Esophagus muscularis mucosa (tissue), 3 donors: ENCODE results near the gene VPS41.

Experiments
- POLR2A ChIP-seq: fragments of 450-650 bp; IDR thresholded peaks from one replicate; pipeline ENCODE4 v1.6.1; 2017; ENCODE audit warnings: antibody characterized with exemption, moderate library complexity, mild to moderate bottlenecking, low read depth
- POLR2AphosphoS5 ChIP-seq, 2 donors: sonication (generic); formaldehyde crosslinking; IDR thresholded peaks; one replicate each; pipeline ENCODE4 v1.6.1; 2017; ENCODE audit warnings: antibody characterized with exemption in 2 of 2
- TF ChIP-seq, protein P1 (sequence below), 3 experiments: fragments of 200-600 bp in 2 of 3; fragments of 450-650 bp in 1 of 3; sonication (generic) in 2 of 3; IDR thresholded peaks; one replicate each; pipeline ENCODE4 v1.5.1; 2017 to 2019; ENCODE audit warnings: antibody characterized with exemption in 3 of 3, mild to moderate bottlenecking in 2 of 3, moderate library complexity in 1 of 3

DNA sequence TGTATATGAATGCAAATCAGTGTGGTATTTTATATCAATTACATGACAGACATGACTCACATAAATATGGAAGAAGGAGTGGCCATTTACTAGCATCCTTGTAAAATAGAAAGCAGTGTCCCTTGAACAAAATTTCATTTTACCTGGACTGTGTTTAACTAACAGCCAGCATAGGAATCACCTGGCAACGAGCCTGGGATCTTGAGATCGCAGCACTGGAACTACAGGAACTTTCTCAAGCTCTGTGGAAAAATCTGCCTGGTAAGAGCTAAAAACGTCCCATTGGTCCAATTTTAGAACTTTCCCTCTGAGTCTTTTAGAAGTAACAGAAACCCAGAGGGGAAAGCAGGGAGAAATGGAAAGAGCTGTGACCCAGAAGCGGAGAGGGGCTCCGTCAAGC lies 208.9 kb downstream of the VPS41 start:
- TF ChIP-seq, protein P1, sequence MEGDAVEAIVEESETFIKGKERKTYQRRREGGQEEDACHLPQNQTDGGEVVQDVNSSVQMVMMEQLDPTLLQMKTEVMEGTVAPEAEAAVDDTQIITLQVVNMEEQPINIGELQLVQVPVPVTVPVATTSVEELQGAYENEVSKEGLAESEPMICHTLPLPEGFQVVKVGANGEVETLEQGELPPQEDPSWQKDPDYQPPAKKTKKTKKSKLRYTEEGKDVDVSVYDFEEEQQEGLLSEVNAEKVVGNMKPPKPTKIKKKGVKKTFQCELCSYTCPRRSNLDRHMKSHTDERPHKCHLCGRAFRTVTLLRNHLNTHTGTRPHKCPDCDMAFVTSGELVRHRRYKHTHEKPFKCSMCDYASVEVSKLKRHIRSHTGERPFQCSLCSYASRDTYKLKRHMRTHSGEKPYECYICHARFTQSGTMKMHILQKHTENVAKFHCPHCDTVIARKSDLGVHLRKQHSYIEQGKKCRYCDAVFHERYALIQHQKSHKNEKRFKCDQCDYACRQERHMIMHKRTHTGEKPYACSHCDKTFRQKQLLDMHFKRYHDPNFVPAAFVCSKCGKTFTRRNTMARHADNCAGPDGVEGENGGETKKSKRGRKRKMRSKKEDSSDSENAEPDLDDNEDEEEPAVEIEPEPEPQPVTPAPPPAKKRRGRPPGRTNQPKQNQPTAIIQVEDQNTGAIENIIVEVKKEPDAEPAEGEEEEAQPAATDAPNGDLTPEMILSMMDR (IDR thresholded peaks at IDR 0.05), result no peak
- no peak for TF ChIP-seq POLR2AphosphoS5 (IDR thresholded peaks at IDR 0.05)
- no peak for TF ChIP-seq POLR2A
